K562 (cell line): ENCODE results near the gene CALU. TPM values are rescaled to one million over a fixed set of nuclear protein-coding genes. Genes with fewer than 3 reads are reported as not detected.

ENCODE experiments used
- CEBPG ChIP-seq, 3 experiments: fragments of 200-800 bp in 1 of 3; sonication (Bioruptor generic) in 1 of 3; sonication (generic) in 1 of 3; formaldehyde crosslinking in 1 of 3; IDR thresholded peaks in 2 of 3; conservative IDR thresholded peaks in 1 of 3; 2 replicates each; pipeline versions ENCODE4 v1.6.1 to v1.8.0; 2016 to 2022; ENCODE audit warnings: missing compliant biosample characterization in 2 of 3, missing genetic modification characterization in 2 of 3, mild to moderate bottlenecking in 1 of 3, missing genetic modification reagents in 1 of 3
- ELF1 ChIP-seq: fragments of 200-800 bp; sonication (Bioruptor generic); IDR thresholded peaks from 2 replicates; pipeline ENCODE4 v1.6.1; 2016; ENCODE audit warnings: missing genetic modification characterization, missing compliant biosample characterization
- GATA2 ChIP-seq: sonication (generic); formaldehyde crosslinking; IDR thresholded peaks from 2 replicates; pipeline ENCODE4 v1.4.0; 2020; ENCODE audit warnings: mild to moderate bottlenecking, missing genetic modification reagents
- HNRNPH1 ChIP-seq: fragments of 200-400 bp; formaldehyde crosslinking; optimal IDR thresholded peaks from 2 replicates; pipeline ENCODE3; 2017; ENCODE audit warnings: low read depth, mild to moderate bottlenecking, low read length, moderate library complexity
- NCOA1 ChIP-seq: fragments of 450-650 bp; IDR thresholded peaks from 2 replicates; pipeline ENCODE4 v1.6.1; 2016; ENCODE audit warnings: low read depth
- PHTF2 ChIP-seq: fragments of 250-450 bp; sonication (Bioruptor Pico); IDR thresholded peaks from 2 replicates; pipeline ENCODE4 v1.5.0; 2021; ENCODE audit warnings: mild to moderate bottlenecking
- PTRF ChIP-seq: fragments of 450-650 bp; IDR thresholded peaks from 2 replicates; pipeline ENCODE4 v1.6.1; 2016; ENCODE audit warnings: mild to moderate bottlenecking, missing genetic modification characterization, missing compliant biosample characterization
- RUNX1 ChIP-seq: sonication (generic); IDR thresholded peaks from 2 replicates; pipeline ENCODE4 v1.6.1; 2016; ENCODE audit warnings: antibody characterized with exemption, low read depth
- SREBF1 ChIP-seq: fragments of 150-350 bp; IDR thresholded peaks from 2 replicates; pipeline ENCODE4 v1.6.1; 2014; ENCODE audit warnings: antibody characterized with exemption, low read depth, low read length, borderline replicate concordance
- XRCC5 ChIP-seq: fragments of 200-400 bp; formaldehyde crosslinking; IDR thresholded peaks from 2 replicates; pipeline ENCODE4 v1.6.1; 2017; ENCODE audit warnings: low read depth, mild to moderate bottlenecking, low read length
- YY1 ChIP-seq, 3 experiments: IDR thresholded peaks; 2 replicates each; pipeline ENCODE4 v1.6.1; 2011; ENCODE audit warnings: low read length in 2 of 3, mild to moderate bottlenecking in 2 of 3, moderate library complexity in 2 of 3, borderline replicate concordance in 1 of 3, control low read depth in 1 of 3, low read depth in 1 of 3; ENCODE audit not compliant: insufficient read depth in 3 of 3, insufficient replicate concordance in 2 of 3, control insufficient read depth in 1 of 3, insufficient read length in 1 of 3; ENCODE audit errors: extremely low read depth in 1 of 3
- ZNF263 ChIP-seq: sonication (generic); formaldehyde crosslinking; IDR thresholded peaks from 2 replicates; pipeline ENCODE4 v1.8.0; 2022; ENCODE audit warnings: mild to moderate bottlenecking, missing genetic modification reagents, borderline replicate concordance
- ZNF707 ChIP-seq: fragments of 250-450 bp; sonication (Bioruptor Pico); conservative IDR thresholded peaks from 2 replicates; pipeline ENCODE4 v1.8.0; 2022; ENCODE audit warnings: inconsistent platforms, mild to moderate bottlenecking, moderate library complexity
- ZNF717 ChIP-seq: fragments of 250-450 bp; sonication (Bioruptor Pico); IDR thresholded peaks from 2 replicates; pipeline ENCODE4 v1.5.0; 2021
- ZNF764 ChIP-seq: fragments of 250-450 bp; sonication (Bioruptor Pico); IDR thresholded peaks from 2 replicates; pipeline ENCODE4 v1.4.0; 2020; ENCODE audit warnings: low read depth, mild to moderate bottlenecking, moderate library complexity
- ZNF778 ChIP-seq: fragments of 450-650 bp; formaldehyde crosslinking; IDR thresholded peaks from 2 replicates; pipeline ENCODE4 v1.4.0; 2020; ENCODE audit warnings: mild to moderate bottlenecking, moderate library complexity
- polyA plus RNA-seq, 8 experiments: library from polyadenylated mRNA; depleted of rRNA in 4 of 8; stranded (reverse) in 5 of 8; unstranded in 3 of 8; fragments of >200 nt; fragmentation: Nextera tagmentation in 2 of 8; fragmentation: Illumina TruSeq in 1 of 8; extraction: Ambion mirVana in 2 of 8; extraction: Trizol in 1 of 8; gene quantifications; 2 replicates each; pipeline versions ENCODE4 v1.2.1 to v1.2.3, GENCODE V29; 2011 to 2014; ENCODE audit warnings: inconsistent platforms in 1 of 8, missing spikeins in 1 of 8
- total RNA-seq, 7 experiments: library from RNA; depleted of rRNA in 6 of 7; stranded (reverse); fragments of >200 nt in 6 of 7; fragmentation: Illumina TruSeq in 2 of 7; extraction: Trizol in 2 of 7; gene quantifications; 2 replicates each; pipeline versions ENCODE4 v1.2.1 to v1.2.3, GENCODE V29; 2011 to 2021; ENCODE audit warnings: low replicate concordance in 1 of 7
- TF ChIP-seq, protein P1 (sequence below): fragments of 250-450 bp; sonication (Bioruptor Pico); IDR thresholded peaks from 2 replicates; pipeline ENCODE4 v1.5.0; 2021
- TF ChIP-seq, protein P2 (sequence below), 3 experiments: fragments of 200-800 bp in 1 of 3; sonication (Bioruptor generic) in 1 of 3; sonication (generic) in 1 of 3; formaldehyde crosslinking in 1 of 3; IDR thresholded peaks; 2 replicates each; pipeline versions ENCODE4 v1.6.1 to v1.8.0; 2016 to 2022; ENCODE audit warnings: mild to moderate bottlenecking in 2 of 3, missing compliant biosample characterization in 2 of 3, missing genetic modification characterization in 2 of 3, missing genetic modification reagents in 1 of 3
- TF ChIP-seq, protein P3 (sequence below): fragments of 450-650 bp; IDR thresholded peaks from 2 replicates; pipeline ENCODE4 v1.6.1; 2016; ENCODE audit warnings: missing biosample characterization, missing genetic modification characterization
- TF ChIP-seq, protein P4 (sequence below): sonication (generic); formaldehyde crosslinking; IDR thresholded peaks from 2 replicates; pipeline ENCODE4 v1.5.0; 2020; ENCODE audit warnings: missing genetic modification reagents
- TF ChIP-seq, protein P5 (sequence below): fragments of 450-650 bp; formaldehyde crosslinking; IDR thresholded peaks from 2 replicates; pipeline ENCODE4 v1.4.0; 2022; ENCODE audit warnings: missing genetic modification characterization

CALU gene
- total and polyA plus RNA-seq, 9 of the 15 experiments (the other 6 are each of a cell fraction or from before 2014, with no cell fraction given) = 166 to 286 (median 215) TPM

DNA sequence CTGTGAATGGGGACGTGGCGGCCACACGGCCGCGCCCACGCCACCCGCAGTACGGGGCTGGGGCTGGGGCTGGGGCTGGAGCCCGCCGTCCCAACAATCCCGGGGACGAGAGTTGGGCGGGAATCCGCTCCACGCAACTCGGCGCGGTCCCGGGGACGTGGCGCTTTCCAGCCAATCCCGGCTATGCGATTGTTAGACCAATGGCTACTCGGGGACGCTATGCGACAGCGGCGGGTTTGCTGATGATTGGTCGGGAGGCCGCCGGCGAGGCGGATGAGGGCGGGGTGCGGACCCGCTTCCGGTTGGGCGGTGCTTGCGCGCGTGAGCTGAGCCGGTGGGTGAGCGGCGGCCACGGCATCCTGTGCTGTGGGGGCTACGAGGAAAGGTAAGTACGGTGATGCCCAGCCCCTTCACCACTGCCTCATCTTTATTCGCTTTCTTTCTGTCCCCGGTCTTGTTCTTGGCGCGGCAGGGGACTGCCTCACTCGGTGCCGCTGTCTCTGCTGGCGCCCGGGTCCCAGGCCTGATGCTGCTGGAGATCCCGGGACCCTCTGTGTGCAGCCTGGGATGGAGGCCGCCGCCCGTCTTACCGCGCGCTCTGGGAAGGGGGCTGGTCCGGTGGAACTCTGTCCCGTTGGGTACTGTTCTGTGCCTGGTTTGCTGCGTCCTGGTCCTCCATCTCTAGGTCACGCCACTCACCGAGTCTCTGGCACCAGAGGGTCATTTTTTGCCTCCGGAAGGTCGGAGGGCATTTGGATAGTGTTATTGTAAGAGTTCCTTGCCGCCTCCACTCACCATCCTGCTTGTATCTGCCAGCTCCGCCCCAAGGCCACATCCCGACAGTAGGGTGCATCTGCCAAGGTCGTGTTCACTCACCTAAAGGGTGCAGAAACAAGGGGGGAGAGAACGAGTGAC, at the start of gene CALU (continued):
- TF ChIP-seq CEBPG (CRISPR knock-in tag; IDR thresholded peaks at IDR 0.05) (peak; percentile 76), CEBPG (tag; conservative IDR thresholded peaks at IDR 0.05 in 1 of 2, IDR thresholded peaks at IDR 0.05 in 1 of 2) (peak in 1 of 2 experiments; percentile 5; a peak in 1 of 4 replicates), ZNF778 (CRISPR knock-in tag) (no peak), SREBF1 (no peak), PTRF (no peak), NCOA1 (peak; percentile 19; the same call in 1 of the 2 replicates), ZNF707 (CRISPR knock-in tag) (no peak), ZNF717 (CRISPR knock-in tag) (no peak), YY1 (IDR thresholded peaks at IDR 0.05; ENCODE audit: borderline replicate concordance in 1 of 3, control insufficient read depth in 1 of 3, extremely low read depth in 1 of 3, insufficient read depth in 3 of 3, insufficient read length in 1 of 3, insufficient replicate concordance in 2 of 3, low read depth in 1 of 3, low read length in 2 of 3) (peak in 1 of 3 experiments; percentile 57), GATA2 (no peak), HNRNPH1 (no peak), RUNX1 (peak; percentile 82; the same call in 1 of the 2 replicates), ELF1 (tag) (peak; percentile 55; the same call in 1 of the 2 replicates), ZNF263 (CRISPR knock-in tag) (peak; percentile 67; the same call in 1 of the 2 replicates), ZNF764 (CRISPR knock-in tag) (no peak), PHTF2 (CRISPR knock-in tag) (no peak), XRCC5 (no peak; the same call in 1 of the 2 replicates)
- TF ChIP-seq, protein P1, sequence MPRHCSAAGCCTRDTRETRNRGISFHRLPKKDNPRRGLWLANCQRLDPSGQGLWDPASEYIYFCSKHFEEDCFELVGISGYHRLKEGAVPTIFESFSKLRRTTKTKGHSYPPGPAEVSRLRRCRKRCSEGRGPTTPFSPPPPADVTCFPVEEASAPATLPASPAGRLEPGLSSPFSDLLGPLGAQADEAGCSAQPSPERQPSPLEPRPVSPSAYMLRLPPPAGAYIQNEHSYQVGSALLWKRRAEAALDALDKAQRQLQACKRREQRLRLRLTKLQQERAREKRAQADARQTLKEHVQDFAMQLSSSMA (CRISPR knock-in tag) = no peak
- TF ChIP-seq, protein P2, sequence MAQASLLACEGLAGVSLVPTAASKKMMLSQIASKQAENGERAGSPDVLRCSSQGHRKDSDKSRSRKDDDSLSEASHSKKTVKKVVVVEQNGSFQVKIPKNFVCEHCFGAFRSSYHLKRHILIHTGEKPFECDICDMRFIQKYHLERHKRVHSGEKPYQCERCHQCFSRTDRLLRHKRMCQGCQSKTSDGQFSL (CRISPR knock-in tag; IDR thresholded peaks at IDR 0.05) = no peak
- TF ChIP-seq, protein P2 (tag; IDR thresholded peaks at IDR 0.05) = no peak
- TF ChIP-seq, protein P3, sequence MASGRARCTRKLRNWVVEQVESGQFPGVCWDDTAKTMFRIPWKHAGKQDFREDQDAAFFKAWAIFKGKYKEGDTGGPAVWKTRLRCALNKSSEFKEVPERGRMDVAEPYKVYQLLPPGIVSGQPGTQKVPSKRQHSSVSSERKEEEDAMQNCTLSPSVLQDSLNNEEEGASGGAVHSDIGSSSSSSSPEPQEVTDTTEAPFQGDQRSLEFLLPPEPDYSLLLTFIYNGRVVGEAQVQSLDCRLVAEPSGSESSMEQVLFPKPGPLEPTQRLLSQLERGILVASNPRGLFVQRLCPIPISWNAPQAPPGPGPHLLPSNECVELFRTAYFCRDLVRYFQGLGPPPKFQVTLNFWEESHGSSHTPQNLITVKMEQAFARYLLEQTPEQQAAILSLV = no peak
- TF ChIP-seq, protein P4, sequence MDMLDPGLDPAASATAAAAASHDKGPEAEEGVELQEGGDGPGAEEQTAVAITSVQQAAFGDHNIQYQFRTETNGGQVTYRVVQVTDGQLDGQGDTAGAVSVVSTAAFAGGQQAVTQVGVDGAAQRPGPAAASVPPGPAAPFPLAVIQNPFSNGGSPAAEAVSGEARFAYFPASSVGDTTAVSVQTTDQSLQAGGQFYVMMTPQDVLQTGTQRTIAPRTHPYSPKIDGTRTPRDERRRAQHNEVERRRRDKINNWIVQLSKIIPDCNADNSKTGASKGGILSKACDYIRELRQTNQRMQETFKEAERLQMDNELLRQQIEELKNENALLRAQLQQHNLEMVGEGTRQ (CRISPR knock-in tag) = no peak; the same call in 1 of the 2 replicates
- TF ChIP-seq, protein P5, sequence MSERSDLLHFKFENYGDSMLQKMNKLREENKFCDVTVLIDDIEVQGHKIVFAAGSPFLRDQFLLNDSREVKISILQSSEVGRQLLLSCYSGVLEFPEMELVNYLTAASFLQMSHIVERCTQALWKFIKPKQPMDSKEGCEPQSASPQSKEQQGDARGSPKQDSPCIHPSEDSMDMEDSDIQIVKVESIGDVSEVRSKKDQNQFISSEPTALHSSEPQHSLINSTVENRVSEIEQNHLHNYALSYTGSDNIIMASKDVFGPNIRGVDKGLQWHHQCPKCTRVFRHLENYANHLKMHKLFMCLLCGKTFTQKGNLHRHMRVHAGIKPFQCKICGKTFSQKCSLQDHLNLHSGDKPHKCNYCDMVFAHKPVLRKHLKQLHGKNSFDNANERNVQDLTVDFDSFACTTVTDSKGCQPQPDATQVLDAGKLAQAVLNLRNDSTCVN (CRISPR knock-in tag) = no peak
